NCI-H146 treated with DMSO at 0.1 percent for 48 hours (cell line): ENCODE data around the gene KCNK5.

ENCODE experiments used
- DNase-seq: peaks from one replicate; lab custom pipeline; 2025; ENCODE audit not compliant: unreplicated experiment; lab: John Stamatoyannopoulos, UW

KCNK5 gene, protein sequence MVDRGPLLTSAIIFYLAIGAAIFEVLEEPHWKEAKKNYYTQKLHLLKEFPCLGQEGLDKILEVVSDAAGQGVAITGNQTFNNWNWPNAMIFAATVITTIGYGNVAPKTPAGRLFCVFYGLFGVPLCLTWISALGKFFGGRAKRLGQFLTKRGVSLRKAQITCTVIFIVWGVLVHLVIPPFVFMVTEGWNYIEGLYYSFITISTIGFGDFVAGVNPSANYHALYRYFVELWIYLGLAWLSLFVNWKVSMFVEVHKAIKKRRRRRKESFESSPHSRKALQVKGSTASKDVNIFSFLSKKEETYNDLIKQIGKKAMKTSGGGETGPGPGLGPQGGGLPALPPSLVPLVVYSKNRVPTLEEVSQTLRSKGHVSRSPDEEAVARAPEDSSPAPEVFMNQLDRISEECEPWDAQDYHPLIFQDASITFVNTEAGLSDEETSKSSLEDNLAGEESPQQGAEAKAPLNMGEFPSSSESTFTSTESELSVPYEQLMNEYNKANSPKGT

DNA sequence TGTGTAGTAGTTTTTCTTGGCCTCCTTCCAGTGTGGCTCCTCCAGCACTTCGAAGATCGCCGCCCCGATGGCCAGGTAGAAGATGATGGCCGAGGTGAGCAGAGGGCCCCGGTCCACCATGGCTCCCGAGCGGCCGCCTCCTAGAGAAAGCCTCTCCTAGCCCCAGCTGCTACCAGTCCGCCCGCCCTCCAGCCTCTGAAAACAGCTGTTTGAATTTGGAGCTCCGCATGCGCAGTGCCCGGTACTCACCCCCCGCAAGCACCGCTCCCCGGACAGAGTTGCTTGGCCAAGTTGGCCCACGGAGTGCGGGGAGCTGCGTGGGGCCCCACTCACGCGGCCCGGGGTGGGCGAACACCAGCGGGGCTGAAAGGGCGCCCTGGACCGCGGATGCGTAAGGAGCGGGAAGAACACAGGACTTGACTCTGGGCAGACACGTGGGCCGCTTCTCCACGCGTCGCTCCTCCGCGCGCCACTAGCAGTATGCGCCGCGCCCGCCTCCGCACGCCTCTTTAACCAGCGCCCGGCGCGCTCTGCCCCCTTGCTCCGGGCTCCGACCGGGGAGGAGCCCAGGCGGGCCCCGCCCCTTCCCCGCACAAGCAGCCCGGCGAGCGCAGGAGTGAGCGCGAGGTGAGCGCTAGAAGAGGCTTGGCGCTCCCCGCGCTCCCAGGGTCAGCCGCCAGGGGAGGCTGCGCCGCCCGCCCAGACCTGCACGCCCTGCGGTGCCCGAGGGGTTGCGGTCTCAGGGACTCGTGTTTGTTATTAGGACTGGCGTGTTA is at the start of gene KCNK5:
Gene KCNK5 (minus strand): TSS at position 484 of the 776 bp plus-strand sequence. CDS start 364 bp downstream, at position 120.
- DNase-seq, result peak; percentile 84

DNA sequence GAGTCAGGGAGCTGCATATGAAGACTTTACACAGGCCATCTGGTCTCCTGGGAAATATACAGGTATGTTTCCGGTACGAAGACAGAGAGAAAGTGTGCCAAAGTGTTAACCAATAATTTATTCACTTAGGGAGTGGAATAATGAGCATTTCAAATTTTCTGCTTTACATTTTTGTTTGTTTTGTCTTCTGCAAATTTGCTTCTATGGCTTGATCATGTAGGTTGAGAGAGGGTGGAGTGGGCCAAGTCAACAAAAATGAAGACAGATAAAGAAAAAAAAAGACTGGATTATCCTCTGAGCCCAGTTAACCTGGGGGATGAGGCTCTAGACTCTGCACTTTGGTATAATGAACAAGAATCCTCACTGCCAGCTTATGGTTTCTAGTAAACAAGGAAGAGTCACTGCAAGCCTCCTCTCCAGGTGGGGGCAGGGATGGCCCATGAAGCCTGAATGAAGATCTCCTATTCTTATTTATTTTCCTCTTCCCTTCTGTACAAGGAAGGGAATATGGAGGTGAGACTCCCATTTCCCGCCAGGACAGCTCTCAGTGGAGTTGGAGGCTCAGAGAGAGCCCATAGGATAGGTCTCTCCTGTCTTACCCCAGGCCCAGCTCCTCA is 47.2 kb upstream of the KCNK5 start:
- no peak for DNase-seq

DNA sequence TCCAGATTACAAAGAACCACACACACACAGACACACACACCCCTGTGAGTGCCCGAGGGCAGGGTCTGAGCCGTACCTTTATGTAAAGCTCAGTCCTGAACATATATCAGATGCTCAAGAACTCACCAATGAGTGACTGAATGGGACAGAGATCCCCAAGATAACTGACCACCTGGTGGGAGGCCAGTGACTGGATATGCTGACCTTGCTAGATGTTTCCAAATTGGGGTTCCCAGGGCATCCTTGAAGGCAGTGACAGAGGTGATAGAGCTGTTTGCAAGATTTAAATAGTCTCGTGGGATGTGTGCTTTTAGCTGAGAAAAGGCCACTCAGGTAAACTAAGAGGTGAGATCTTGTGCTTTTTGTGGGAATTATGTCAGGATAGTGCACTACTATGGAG is 45.6 kb upstream of the KCNK5 start:
- DNase-seq, result no peak

DNA sequence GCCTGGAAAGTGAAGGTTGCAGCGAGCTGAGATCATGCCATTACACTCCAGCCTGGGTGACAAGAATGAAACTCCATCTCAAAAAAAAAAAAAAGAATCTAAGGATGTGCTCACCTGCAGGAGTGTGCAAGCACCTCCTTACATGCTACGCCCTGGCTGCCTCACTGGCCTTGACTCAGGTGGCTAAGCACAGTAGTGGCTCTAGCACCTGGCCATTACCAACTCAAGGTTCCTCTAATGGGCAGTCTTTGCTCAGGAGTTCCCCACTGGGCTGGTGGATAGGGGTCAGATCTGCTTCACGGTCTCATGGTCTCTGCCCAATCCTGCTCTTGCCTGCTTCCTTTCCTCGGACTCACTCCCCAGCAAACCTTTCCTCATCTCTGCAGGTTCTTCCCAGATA is 45.2 kb upstream of the KCNK5 start:
- no peak for DNase-seq

DNA sequence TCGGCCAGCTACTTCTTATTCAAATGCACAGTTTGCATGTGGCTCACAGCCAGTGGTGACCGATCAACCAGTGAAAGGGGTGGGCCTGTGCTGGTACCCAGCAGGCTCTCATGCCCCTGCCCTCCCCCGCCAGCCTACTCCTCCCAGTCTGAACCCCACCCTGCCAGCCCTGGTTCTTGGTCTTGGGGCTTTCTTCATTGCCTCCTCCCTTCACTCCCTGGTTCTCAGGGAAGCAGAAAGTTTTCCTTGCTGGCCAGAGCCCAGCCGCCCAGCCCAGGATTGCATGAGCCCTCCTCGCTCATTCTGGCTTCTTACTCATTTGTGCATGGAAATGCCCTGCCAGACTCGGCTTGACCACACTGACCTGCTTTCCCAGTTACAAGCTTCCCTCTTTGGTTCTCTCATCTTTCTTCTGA is 44.1 kb upstream of the KCNK5 start:
- DNase-seq, result no peak

DNA sequence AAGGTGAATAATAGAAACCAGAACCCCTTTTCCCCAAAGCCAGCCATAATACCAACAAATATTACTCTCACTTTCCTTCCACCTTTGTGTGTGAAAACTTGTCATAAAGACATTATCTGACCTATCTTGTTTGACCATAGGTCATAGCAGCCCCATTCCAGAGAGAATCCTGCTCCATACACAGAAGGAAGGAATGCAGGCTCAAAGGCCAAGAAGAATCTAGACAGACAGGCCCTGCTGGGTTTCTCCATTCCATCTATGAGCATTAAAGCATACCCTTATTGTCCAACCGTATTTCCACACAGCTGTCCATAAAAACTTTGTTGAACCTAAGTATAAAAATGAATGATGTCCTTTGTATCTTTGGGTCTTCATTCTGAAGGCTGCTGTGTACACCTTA is 40.7 kb upstream of the KCNK5 start:
- DNase-seq, result no peak

DNA sequence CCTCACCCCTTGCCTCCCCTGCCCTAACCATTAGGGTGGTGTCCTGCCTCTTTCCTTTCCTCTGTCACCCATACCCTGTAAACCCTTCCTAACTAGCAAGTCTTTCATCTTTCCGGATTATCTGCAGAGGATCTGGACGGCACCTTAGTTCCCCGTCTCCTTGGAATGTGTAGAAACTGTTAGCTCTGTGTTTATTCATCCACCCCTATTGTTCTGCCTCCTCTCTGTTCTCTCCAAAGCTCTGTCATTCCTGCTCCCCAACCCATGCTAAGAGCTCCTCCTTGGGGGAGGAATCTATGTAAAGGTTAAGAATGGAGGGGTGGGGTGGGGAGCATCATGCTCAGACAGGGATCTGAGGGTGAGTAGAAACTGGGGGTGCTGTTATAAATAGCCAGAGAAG is 39.4 kb upstream of the KCNK5 start:
- DNase-seq, result no peak

DNA sequence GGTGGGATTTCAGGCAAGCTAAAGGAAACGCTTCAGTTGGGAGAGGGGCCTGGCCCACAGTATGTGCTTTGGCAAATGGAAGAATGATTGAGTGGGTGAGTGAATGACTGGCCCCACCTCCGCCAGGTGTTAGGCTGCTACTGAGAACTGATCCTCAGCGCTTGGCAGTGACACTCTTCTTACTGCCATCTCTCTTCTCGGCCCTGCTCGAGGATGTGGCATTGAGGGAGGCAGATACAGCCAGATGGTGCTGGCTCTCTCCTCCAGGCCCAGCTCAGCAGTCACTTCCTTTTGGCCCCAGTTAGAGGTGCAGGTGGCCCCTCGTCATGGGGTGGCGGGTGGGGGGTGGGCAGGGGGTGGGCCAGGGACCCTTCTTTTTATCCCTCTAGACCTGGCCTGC is 38.9 kb upstream of the KCNK5 start:
- no peak for DNase-seq

DNA sequence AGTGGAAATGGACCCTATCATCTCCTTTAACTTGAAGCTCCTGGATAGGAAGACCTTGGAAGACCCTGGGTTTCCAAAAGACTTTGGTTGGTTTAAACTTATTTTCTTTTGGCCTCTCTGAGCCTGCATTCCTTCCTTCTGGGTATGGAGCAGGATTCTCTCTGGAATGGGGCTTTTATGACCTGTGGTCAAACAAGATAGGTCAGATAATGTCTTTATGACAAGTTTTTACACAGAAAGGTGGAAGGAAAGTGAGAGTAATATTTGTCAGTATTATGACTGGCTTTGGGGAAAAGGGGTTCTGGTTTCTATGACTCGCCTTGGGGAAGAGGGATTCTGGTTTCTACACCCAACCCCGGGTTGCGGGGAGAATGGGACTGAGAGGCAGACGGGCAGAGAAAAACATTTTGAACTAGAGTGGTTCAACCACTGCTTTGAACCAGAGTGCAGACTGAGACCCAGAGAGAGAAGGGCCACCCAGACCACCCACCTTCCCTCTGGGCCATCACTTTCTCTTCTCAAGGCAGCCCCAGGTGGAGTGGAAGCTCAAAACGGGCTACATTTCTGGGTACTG is 37.6 kb upstream of the KCNK5 start:
- DNase-seq, result no peak

DNA sequence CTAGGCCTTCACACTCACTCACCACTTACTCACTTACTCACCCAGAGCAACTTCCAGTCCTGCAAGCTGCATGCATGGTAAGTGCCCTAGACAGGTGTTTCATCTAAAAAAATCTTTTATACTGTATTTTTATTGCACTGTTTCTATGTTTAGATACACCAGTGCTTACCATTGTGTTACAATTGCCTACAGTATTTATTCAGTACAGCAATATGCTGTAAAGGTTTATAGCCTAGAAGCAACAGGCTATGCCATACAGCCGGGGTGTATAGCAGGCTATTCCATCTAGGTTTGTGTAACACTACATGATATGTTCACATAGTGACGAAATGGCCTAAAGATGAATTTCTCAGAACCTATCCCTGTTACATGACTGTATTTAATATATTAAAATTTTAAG is 37.1 kb upstream of the KCNK5 start:
- peak; percentile 43 for DNase-seq

DNA sequence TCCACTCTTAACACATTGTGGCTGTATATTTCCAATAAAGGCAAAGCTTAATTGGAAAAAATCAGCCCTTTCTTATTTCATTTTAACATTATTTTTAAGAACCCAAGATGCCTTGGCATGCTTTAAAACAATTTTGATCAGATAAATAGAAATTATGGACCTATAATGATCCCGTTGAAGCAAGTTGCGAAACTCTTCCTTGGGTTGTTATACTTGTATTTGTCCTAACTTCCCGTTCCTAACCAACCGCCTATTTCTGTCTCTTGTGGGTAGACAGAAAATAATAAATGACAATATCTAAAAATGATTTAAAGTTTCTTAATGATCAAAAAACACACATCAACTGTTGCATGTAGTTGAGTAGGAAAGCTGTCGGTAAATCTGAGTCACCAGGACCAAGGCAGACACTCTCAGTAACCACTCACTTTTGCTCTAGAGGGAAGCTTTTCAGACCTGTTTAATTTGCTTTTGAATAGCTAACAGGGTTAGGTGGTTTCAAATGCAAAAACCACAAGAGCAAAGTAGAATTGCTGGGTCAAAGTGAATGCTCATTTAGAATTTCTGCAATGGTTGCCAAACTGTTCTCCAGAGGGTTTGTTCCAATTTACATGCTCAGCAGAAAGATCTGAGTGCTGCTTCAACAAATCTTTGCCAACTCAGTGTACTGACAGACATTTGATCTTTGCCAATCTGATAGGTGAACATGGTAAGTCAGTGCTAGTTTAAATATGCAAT is 34.2 kb upstream of the KCNK5 start:
- DNase-seq, result no peak

DNA sequence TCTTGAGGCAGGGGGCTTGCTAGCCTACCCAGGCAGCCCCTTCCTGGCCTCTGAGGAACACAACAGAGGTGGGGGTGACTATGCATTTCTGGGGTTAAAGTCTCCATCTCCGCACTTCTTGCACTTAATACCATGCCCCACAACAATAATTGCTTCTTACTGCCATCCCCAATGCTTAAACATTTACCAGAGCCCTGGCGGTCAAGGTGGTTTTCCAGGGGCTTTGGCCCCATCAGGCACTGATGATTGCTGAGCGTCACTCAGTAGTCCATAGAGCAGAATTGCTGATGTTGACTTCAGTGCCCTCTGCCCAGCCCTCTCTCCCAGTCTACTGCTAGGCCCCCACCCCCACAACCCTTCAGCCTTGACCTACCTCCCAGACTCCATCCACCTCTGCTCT is 32.5 kb upstream of the KCNK5 start:
- DNase-seq, result no peak

DNA sequence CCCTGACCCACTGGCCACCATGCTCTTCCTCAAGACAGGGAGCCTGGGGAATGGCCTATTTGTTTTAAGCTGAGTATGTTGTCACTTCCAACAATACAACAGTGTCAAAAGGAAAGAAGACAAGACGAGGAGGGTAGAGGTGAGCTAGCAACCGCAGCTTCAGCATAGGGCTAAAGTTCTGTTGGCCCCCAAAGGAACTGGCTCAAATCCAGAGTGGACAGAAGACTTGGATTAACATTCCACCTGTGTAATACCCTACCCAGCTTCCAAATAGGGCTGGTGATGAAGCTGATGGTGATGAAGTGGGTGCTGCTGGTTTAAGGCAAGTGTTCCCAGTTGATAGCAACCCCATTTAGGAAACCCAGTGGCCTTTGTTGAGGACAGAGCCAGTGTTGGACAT is 31.7 kb upstream of the KCNK5 start:
- no peak for DNase-seq

DNA sequence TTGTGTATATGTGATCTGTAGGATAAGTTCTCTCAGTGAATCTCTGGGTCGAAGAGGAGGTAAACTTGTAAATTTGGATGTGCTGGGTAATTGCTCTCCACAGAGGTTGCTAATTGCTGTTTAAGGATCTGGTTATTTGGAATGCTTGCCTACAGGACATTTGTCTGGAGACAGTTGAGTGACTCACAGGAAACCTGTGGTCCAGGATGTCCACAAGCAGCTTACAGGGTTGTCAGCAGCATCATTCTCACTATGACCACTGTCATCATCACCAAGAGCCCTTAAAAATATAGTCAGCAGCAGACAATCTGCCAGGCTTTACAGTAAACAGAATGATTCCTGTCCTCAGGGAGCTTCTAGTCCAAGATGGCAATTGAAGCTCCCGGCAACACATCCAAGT is 31.2 kb upstream of the KCNK5 start:
- DNase-seq, result no peak

DNA sequence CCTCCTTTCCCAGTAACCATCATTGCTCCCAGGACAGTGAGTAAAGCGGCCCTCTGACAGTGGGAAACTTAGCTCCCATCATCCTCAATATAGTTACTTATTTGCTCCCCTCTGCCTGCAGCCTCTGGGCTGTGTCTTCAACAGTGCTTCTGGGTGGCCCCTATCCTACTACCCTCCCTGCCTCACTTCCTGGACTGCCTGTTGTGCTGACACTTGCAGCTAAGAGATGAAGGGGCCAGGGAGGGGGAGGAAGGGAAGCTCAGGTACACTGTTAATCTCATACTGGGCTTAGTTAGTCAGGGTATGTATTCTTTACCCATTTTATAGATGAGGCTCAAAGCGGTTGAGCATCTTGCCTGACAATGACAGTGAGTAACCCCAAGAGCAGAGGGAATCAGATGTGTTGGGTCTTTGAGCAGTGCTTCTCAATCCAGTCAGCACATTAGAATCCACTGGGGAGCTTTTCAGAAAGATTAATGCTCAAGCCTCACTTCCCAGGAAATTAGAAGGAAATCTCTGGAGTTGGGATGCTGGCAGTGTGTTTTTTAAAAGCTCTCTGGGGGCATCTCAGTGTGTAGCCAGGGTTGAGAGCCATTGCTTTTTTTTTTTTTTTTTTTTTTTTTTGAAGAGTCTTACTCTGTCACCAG is 27.1 kb upstream of the KCNK5 start:
- DNase-seq, result no peak

DNA sequence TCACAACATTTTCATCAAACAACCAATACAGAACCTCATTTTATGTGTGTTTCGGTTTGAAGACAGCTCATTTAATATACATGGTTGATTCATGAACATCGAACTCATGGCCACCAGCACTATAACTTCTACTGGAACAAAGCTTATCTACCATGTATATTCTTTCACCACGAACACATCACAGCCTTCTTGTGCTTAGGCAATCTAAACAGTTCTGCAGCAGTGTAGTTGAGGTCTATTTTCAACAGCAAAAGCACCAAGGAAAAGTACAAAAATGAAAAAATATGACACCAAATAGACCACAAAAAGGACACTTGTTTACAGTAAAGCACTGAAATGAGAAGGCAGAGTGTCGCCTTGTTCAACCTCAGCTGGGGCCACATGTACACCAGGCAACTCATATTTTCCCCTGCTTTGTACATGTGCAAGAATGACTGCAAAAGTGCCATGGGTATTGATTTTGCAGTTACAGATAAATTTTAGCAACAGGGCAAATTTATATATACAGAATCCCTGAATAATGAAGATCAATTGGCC is 25.8 kb upstream of the KCNK5 start:
- no peak for DNase-seq

DNA sequence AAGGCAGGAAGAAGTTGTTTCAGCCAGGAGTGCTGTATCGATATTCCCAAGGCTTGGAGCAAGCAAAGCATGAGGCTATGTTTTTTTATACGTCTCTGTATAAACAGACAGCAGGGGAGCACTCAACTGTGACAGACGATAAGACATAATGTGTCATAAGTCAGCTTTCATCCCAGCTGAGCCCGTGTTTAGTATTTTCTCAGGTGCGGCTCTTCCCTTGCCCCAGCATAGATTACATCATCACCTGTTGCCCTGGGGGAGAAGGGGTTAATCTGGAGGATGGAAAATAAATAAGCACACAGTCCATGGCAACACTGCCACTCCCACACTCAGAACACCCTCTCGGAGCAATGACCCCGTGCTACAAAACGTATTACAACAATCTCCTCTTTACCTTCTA is 22.1 kb upstream of the KCNK5 start:
- peak; percentile 95 for DNase-seq

DNA sequence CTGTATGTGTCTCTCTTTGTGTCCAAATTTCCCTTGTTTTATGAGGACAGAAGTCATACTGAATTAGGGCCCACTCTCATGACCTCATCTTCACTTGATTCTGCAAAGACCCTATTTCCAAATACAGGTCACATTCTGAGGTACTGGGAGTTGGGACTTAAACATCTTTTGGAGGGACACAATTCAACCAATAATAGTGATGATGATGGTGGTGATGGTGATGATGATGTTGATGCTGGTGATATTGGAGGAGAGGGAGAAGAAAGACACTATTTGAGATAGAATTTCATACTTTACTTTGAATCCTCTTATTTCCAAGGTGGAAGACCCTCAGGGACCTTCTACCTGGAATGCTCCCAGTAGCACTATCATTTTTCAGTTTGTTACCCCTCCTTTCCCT is 21.2 kb upstream of the KCNK5 start:
- DNase-seq, result no peak

DNA sequence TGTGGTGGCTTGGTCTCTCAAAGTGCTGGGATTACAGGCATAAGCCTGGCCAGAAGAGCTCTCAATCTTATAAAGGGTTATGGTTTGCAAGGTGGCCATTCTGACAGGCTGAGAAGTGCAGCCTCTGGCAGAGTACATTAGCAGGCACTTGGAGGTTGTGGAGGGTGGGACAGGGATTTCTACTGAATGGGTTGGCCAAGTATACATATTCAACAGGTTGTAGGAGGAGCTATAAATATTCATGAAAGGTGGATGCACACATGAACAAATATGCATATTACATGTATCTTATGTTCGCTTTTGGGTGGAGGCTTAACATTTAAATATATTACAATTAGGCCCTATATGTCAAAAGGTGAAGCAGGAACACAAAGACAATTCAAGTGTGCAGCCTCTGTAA is 20.0 kb upstream of the KCNK5 start:
- DNase-seq, result no peak

DNA sequence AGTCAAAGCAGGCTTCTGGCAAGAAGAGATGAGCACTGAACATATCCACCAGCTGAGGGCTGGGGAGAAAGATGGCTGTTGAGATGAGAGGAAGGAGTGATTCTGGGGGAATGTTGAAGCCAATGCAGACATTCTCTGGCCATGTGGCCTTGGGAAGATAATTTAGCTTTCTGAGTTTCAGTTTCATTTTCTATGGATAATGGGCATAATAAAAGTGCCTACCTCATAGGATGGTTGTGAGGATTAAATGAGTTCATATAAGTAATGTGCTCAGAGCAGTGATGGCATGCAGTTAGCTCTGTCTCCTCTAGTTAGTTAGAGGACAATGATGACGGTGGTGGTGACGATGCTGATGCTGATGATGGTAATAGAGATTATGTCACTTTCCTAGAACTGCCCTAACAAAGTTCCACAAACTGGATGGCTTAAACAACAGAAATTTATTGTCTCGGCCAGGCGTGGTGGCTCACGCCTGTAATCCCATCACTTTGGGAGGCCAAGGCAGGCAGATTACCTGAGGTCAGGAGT is 18.5 kb upstream of the KCNK5 start:
- no peak for DNase-seq
